Mammary epithelial cell (primary cell): ENCODE measurements around the gene PPID.

ENCODE experiments used
- CTCF ChIP-seq, 2 donors: IDR thresholded peaks in 1 of 2; conservative IDR thresholded peaks in 1 of 2; 2 replicates each; pipeline ENCODE4 v1.5.1; 2011 to 2012; ENCODE audit warnings: inconsistent platforms in 2 of 2, low read length in 2 of 2, mild to moderate bottlenecking in 2 of 2, control low read depth in 1 of 2, low read depth in 1 of 2; ENCODE audit not compliant: insufficient read depth in 1 of 2; ENCODE audit errors: extremely low read depth in 1 of 2
- EZH2 ChIP-seq: IDR thresholded peaks from 2 replicates; pipeline ENCODE4 v1.6.1; 2012; ENCODE audit warnings: low read length, inconsistent platforms, borderline replicate concordance

- TF ChIP-seq CTCF (conservative IDR thresholded peaks at IDR 0.05 in 1 of 2, IDR thresholded peaks at IDR 0.05 in 1 of 2; ENCODE audit: extremely low read depth in 1 of 2, insufficient read depth in 1 of 2, low read depth in 1 of 2, low read length in 2 of 2) = no peak
- no peak for TF ChIP-seq EZH2
These were observed 44.4 kb downstream of the PPID start for GRCh38 chr4:158678767-158679166.
